ENCODE results near the gene MYL1. TPM values are rescaled to one million over a fixed set of nuclear protein-coding genes. Genes with fewer than 3 reads are reported as not detected.

MYL1 gene
- total RNA-seq, 2 donors from 2014 or later: not detected

GRCh38 chr2:210263841-210264240 is 51.1 kb downstream of the MYL1 start:
- Histone ChIP-seq H3K27me3 (replicated peaks; ENCODE audit: insufficient read depth) (no peaks in the 10 kb centered on the region), H3K36me3 (no peaks in the 10 kb centered on the region), H3K4me3 (no peak overlapping the region), H3K27ac (no peak overlapping the region), H3K4me1 (ENCODE audit: control insufficient read depth in 1 of 2, low read depth in 2 of 2) (no peaks in the 10 kb centered on the region), H3K9me3 (no peaks in the 10 kb centered on the region)
- no peak for DNase-seq (ENCODE audit: low spot score)
- TF ChIP-seq CTCF (IDR thresholded peaks at IDR 0.05): no peak
- ATAC-seq (ENCODE audit: insufficient number of reproducible peaks, low FRiP score, low read depth): no peak

GRCh38 chr2:210262036-210262435 is 52.9 kb downstream of the MYL1 start:
- Histone ChIP-seq H3K27me3 (replicated peaks; ENCODE audit: insufficient read depth) (no peaks in the 10 kb centered on the region), H3K36me3 (no peaks in the 10 kb centered on the region), H3K9me3 (no peaks in the 10 kb centered on the region), H3K4me3 (no peak overlapping the region), H3K27ac (no peak overlapping the region), H3K4me1 (ENCODE audit: control insufficient read depth in 1 of 2, low read depth in 2 of 2) (no peaks in the 10 kb centered on the region)
- DNase-seq (ENCODE audit: low spot score): no peak
- TF ChIP-seq CTCF (IDR thresholded peaks at IDR 0.05): no peak
- ATAC-seq (ENCODE audit: insufficient number of reproducible peaks, low FRiP score, low read depth): no peak

- DNase-seq (ENCODE audit: low spot score) (no peak), ATAC-seq (ENCODE audit: insufficient number of reproducible peaks, low FRiP score, low read depth) (no peak)
- H3K9me3 ChIP-seq: no peaks in the 10 kb centered on the region
- no peak for TF ChIP-seq CTCF (IDR thresholded peaks at IDR 0.05)
- no peak overlapping the region for H3K4me3 ChIP-seq
- H3K36me3 ChIP-seq: no peaks in the 10 kb centered on the region
- H3K27me3 ChIP-seq (replicated peaks; ENCODE audit: insufficient read depth): no peaks in the 10 kb centered on the region
- no peak overlapping the region for H3K27ac ChIP-seq
- H3K4me1 ChIP-seq (ENCODE audit: control insufficient read depth in 1 of 2, low read depth in 2 of 2): no peaks in the 10 kb centered on the region
Observed at GRCh38 chr2:210259687-210260086, 55.3 kb downstream of the MYL1 start.

DNA sequence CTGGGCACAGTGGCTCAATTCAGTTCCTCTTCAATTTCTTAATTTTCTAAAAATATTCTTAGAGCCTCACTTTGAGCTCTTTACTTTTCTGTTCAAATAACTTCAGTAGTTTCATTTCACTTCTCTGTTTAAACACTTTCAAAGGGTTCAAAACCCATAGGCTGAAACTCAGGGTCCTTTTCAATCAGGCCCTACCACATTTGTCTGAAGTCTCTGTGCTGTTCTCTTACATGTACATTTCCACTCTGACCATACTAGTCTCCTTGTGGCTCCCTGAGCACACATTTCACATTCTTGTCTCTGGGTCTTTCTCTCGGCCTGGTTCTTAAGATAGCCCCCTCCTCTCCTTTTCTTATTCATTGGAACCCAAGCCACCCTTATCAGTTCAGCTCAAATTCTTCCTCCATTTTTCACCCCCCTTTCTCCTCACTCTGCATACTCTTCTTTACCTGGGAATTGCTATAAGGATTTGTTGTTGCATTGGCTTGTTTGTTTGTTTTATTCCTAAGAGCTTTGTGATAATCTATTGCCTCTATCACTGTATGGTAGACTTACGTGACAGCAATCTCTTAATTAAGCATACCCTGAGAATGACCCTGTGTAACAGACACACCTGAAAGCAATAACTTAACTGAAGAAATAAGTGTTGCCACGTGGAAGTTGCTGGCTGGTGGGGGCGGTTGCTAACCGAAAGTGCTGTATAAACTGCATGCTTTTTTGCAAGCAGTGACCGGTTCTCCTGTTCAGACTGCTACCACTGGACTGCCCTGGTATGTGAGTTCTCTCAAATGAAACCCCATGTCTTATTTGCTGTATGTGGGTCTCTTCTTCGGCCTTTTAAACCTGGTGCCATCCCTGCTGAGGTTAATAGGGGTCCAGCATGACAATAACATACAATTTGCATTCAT is 62.0 kb downstream of the MYL1 start:
- no peaks in the 10 kb centered on the region for H3K9me3 ChIP-seq
- no peaks in the 10 kb centered on the region for H3K36me3 ChIP-seq
- ATAC-seq (ENCODE audit: insufficient number of reproducible peaks, low FRiP score, low read depth): no peak
- H3K4me1 ChIP-seq (ENCODE audit: control insufficient read depth in 1 of 2, low read depth in 2 of 2): peaks cover 7 to 8% of the 10 kb centered on the region in 2 donors
- no peak for DNase-seq (ENCODE audit: low spot score)
- TF ChIP-seq CTCF (IDR thresholded peaks at IDR 0.05): no peak
- no peak overlapping the region for H3K4me3 ChIP-seq
- H3K27ac ChIP-seq: no peak overlapping the region
- no peaks in the 10 kb centered on the region for H3K27me3 ChIP-seq (replicated peaks; ENCODE audit: insufficient read depth)

DNA sequence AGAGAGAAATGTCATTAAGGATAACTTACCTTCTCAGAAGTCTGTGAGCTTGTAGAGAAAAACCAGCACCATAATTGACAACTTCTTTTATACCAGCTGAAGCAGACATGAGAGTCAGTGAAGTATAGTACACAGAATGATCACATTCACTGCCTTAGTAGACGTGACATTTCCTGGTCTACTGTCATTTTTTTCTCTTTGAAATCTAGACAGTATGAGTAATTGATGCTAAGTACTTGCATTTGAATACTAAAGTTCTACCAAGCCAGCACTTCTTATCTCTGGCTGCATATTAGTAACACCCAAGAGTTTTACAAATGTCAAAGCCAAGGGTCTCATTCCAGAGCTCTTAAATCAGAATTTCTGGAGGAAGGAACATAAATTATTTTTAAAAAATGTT is 64.4 kb downstream of the MYL1 start:
- DNase-seq (ENCODE audit: low spot score) (no peak), ATAC-seq (ENCODE audit: insufficient number of reproducible peaks, low FRiP score, low read depth) (no peak)
- Histone ChIP-seq H3K4me3 (no peak overlapping the region), H3K27me3 (replicated peaks; ENCODE audit: insufficient read depth) (no peaks in the 10 kb centered on the region), H3K36me3 (no peaks in the 10 kb centered on the region), H3K4me1 (ENCODE audit: control insufficient read depth in 1 of 2, low read depth in 2 of 2) (peaks cover 7 to 8% of the 10 kb centered on the region in 2 donors), H3K9me3 (no peaks in the 10 kb centered on the region), H3K27ac (peak overlapping the region; percentile 34 to 49)
- TF ChIP-seq CTCF (IDR thresholded peaks at IDR 0.05): no peak

Other genes starting within 250 kb of the MYL1 start
- gene KANSL1L, start 143.8 kb downstream of the MYL1 start, total RNA-seq: 10 to 100 TPM; 35.1 to 77.2 TPM
- 100 to 1,000 TPM in 1 of 2 donors, 10 to 100 TPM in 1; 51.6 to 132 TPM for gene ACADL, start 89.7 kb downstream of the MYL1 start, total RNA-seq
- 10 to 100 TPM; 23.4 to 34.9 TPM for gene LANCL1, start 161.6 kb upstream of the MYL1 start, total RNA-seq
- gene CPS1, start 241.4 kb upstream of the MYL1 start, total RNA-seq: 1 to 10 TPM; 3.4 to 3.5 TPM